GM12892 (cell line): ENCODE measurements around the gene GLMN.
"Not testable (repeated sequence)": the region's sequence is repeated elsewhere in the genome, so short reads cannot be mapped to it uniquely, and the experiment has no call there.

Source experiments
- DNase-seq: peaks from one replicate; pipeline ENCODE4 v3.0.0; 2011; ENCODE audit not compliant: insufficient read length
- FAIRE-seq: peaks from 2 replicates; lab custom pipeline; 2011; peaks lifted over from hg19 to GRCh38; lab: Jason Lieb, UNC
- POLR2A ChIP-seq: IDR thresholded peaks from 2 replicates; pipeline ENCODE4 v1.6.1; 2011; ENCODE audit warnings: low read depth, low read length, control low read depth
- POLR2AphosphoS5 ChIP-seq: IDR thresholded peaks from 2 replicates; pipeline ENCODE4 v1.6.1; 2011; ENCODE audit warnings: low read depth, low read length, control low read depth
- TAF1 ChIP-seq: IDR thresholded peaks from 2 replicates; pipeline ENCODE4 v1.6.1; 2011; ENCODE audit warnings: low read depth, mild to moderate bottlenecking, control low read depth, low read length, borderline replicate concordance

Gene GLMN

DNA sequence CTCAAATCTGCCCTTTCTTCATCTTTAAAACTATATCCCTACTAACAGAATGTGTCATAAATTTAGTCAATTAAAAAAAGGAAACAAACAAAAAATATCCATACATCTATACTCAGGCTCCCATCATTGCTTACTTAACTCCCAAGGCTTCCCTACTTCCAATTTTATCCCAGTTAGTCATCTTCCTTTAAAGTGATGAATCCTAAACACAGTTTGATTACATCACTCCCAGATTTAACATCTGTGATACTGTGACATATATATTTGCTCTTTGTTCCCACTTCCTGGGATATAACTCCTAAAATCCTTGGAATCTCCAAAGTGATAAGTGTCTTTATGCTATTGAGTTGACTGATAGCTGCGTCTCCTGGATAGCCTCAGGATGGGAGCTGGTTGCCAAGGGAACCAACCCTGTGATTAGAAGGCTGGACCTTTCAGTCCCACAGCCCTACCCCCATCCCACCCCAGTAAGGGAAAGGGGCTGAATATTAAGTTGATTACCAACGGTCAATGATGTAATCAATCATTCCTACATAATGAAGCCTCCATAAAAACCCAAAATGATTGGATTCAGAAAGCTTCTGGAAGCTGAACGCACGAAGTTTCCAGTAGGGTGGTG is 21.6 kb downstream of the GLMN start:
- no peak for TF ChIP-seq POLR2A
- no peak for TF ChIP-seq TAF1
- TF ChIP-seq POLR2AphosphoS5, result no peak
- DNase-seq (no peak), FAIRE-seq (no peak)

DNA sequence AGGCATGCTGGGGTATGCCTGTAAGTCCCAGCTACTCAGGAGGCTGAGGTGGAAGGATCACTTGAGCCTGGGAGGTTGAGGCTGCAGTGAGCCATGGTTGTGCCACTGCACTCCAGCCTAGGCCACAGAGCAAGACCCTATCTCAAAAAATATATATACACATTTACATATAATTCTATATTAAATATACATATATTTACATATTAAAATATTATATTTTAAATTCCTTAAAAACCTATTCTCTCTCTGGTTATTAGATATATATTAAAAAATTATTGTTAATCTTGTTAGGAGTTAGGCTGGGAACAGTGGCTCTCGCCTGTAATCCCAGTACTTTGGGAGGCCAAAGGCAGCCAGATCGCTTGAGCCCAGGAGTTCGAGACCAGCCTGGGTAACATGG is 22.7 kb downstream of the GLMN start:
- TF ChIP-seq POLR2A, result no peak
- TF ChIP-seq POLR2AphosphoS5, result no peak
- no peak for TF ChIP-seq TAF1
- DNase-seq (no peak), FAIRE-seq (no peak)

DNA sequence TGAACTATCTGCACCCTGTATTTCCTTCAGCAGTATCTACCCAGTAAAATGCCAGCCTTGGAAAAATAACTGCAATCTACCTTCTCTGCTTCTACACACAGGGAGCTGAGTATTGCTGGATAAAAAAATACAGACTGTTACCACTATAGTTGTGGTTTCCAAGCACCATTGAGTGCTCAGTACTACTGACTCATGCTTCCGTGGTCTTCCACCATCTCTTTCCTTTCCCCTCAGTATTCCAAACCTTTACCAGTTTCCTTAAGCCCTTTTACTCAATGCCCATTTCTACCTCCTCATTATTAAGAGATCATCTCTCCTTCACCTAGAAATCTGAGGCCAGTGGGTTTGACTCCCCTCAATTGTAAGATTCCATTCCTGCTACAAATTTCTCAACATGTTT is 23.8 kb downstream of the GLMN start:
- DNase-seq, result no peak
- no peak for FAIRE-seq
- TF ChIP-seq POLR2A (no peak), TAF1 (no peak), POLR2AphosphoS5 (no peak)

DNA sequence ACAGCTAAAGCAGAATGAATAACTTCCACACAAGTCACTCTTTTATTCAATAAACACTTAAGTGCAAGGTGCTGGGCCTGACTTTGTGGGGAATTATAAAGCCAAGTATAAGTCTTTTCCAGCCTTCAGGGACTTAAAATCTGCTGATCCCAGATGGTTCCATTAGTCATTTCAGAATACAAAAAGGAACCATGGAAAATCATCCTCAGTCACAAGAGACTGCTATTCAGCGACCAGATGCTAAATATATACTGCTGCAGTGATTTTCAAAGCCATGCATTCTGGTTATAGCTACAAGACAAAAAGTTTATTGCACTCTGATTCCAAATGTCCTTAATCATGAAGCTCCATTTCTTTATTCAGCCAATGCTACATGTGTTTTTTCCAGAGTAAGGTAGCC is 25.7 kb downstream of the GLMN start:
- no peak for TF ChIP-seq POLR2AphosphoS5
- TF ChIP-seq TAF1, result no peak
- no peak for TF ChIP-seq POLR2A
- no peak for DNase-seq
- FAIRE-seq, result no peak

DNA sequence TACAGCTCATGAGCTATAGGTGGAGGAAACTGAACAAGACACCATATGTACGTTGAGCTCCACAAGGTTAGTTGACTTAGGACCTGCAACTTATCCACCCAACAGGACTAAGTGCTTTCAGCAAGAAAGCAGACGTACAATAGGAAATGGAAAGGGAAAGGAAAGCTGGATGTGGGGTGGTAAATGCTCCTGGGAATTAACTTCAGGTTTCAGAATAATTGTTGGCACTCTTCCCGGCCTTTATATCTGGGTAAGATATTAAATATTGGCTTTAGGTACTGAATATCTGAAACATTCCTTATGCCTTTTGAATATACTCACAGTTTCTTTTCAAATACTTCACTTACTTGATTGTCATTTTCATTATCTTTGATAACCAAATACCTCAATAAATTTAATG is 36.3 kb downstream of the GLMN start:
- no peak for TF ChIP-seq POLR2A
- no peak for TF ChIP-seq TAF1
- no peak for TF ChIP-seq POLR2AphosphoS5
- no peak for DNase-seq
- no peak for FAIRE-seq

DNA sequence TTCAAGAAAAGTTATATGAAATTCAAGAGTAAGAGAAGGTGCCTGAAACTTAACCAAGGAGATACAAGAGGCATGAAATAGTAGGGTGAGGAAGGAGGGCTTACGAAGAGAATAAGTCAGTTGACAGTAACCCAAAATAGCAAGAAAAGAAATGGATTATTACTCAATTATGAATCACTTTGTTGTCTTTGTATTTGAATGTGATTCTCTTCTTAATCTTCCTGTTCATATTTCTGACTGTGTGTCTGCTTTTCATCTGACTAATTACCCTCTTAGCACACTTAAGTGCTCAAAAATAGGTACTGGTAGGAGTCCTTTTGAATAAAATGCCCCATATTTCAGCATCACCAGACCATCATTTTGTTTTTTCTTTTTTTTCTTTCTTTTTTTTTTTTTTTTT is 39.4 kb downstream of the GLMN start:
- FAIRE-seq, result no peak
- DNase-seq, result no peak
- TF ChIP-seq TAF1 (no peak), POLR2A (no peak), POLR2AphosphoS5 (no peak)

DNA sequence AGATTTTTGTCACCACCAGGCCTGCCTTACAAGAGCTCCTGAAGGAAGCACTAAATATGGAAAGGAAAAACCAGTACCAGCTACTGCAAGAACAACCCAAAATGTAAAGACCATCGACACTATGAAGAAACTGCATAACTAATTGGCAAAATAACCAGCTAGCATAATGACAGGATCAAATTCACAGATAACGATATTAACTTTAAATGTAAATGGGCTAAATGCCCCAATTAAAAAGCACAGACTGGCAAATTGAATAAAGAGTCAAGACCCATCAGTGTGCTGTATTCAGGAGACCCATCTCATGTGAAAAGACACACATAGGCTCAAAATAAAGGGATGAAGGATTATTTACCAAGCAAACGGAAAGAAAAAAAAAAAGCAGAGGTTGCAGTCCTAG is 44.1 kb downstream of the GLMN start:
- FAIRE-seq, result not testable (repeated sequence)

DNA sequence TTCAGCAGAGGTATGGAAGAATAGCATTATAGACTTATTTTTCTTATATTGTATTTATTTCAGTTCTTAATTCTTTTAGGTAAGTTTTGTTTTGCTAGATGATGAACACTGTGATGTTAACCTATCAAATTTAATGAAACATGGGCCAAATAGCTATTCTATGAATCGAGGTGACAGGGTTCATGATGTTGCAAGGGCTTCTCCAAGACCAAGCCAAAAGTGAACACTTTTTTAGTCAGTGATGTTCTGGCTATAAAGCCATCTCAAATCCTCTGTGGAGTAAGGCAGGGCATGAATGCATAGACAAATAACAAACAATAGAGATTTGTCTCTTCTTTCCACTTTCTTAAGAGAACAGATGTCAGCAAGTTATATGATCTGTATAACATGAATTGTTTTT is 54.4 kb downstream of the GLMN start:
- no peak for DNase-seq
- TF ChIP-seq TAF1 (no peak), POLR2AphosphoS5 (no peak), POLR2A (no peak)
- no peak for FAIRE-seq

More for the DNA sequence above, 44.1 kb downstream of the GLMN start:
- not testable (repeated sequence) for DNase-seq

DNA sequence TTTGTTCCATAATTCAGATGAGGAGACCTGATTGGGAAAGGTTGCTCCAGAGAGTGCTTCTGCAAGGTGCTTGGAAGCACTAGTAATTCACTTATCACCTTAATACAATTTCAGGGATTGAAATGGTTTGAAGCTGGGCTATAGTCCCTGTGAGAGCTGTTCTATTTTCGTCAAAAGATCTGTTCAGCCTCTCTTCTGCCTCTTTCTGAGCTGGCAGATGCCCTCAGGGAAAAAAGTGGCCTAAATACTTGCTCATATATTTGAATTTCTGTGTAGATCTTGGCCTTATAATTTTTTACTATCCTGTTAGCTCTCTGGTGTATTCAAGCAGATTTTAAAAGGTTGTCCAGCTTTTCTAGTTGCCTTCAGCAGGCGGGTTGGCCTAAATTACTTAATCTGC is 58.8 kb downstream of the GLMN start:
- TF ChIP-seq POLR2AphosphoS5, result no peak
- TF ChIP-seq TAF1, result no peak
- TF ChIP-seq POLR2A, result no peak
- FAIRE-seq (no peak), DNase-seq (no peak)

DNA sequence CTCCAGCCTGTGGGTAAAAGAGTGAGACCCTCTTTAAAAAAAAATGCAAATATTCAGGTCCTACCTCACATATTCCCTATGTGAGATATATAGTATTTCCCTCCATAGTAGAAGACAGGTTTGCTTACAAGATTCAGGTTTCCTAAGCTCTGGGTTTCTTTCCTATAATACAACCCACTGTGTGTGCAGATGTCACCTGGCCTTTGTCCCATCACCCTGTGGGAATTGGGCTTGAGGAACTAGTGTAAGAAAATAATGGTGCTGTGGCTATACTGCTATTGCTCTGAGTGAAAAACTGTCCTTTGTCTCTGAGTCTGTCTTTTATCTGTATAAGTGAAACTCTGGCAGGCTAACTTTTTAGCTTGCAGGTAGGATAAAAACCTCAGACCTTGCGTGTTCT is 68.1 kb downstream of the GLMN start:
- DNase-seq (no peak), FAIRE-seq (no peak)
- TF ChIP-seq POLR2AphosphoS5, result no peak
- no peak for TF ChIP-seq TAF1
- no peak for TF ChIP-seq POLR2A

DNA sequence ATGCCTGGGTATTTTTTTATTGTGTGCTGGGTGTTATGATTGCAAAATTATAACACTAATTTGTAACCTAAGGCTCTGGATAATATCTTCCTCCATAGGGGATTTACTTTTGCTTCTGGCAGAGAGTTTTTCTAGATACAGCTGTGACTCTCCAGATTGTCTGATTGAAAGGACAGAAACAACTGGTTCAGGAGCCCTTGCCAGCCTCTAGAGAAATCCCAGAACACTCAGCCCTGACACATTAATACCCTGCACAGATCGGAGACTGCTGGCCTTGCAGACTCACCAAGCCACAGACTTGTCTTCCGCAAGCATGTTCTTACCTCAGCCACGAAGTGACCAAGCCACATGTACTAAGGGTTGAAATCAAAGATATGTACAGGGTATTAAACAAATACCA is 70.4 kb downstream of the GLMN start:
- TF ChIP-seq POLR2A (no peak), TAF1 (no peak), POLR2AphosphoS5 (no peak)
- FAIRE-seq, result no peak
- no peak for DNase-seq

DNA sequence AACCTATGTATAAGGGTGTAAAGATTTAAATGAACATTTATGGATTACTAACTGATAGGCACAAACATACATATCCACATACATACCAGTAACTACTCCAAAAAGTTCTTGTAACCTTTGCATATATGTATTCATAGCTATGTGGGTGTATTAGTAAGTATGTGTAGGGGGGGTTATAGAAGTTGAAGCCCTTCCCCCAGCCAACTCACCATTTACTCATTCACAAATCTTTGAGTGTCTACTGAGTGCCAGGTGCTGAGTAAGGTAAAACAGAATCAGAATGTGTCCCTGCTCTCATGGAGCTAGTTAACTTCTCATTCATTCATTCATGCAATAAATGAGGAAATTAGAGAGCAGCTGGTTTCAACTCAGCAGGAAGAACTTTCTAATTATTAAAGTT is 79.8 kb downstream of the GLMN start:
- FAIRE-seq, result no peak
- no peak for TF ChIP-seq TAF1
- TF ChIP-seq POLR2AphosphoS5, result no peak
- no peak for TF ChIP-seq POLR2A

DNA sequence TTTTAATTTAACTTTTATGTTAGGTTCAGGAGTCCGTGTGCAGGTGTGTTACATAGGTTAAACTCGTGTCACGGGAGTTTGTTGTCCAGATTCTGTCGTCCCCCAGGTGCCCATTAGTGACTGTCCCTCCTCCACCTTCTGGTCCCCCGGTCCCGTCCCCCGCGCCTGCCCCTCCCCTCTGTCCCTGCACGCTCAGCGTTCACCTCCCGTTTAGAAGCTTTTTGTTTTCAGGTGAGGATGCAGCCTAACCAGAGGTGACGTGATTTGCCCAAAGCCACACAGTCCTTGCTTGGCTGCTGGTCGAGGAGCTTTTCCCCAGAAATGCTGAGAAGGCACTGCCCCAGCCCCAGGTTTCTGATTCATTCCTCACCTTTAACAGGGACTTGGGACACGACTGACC is 80.2 kb downstream of the GLMN start:
- DNase-seq (no peak), FAIRE-seq (no peak)
- TF ChIP-seq TAF1 (no peak), POLR2AphosphoS5 (no peak), POLR2A (no peak)

More for the DNA sequence above, 79.8 kb downstream of the GLMN start:
- no peak for DNase-seq
